Suprapubic skin (tissue), 4 donors: ENCODE data around the gene RFK.

Experiments
- CTCF ChIP-seq, 2 donors: fragments of 200-600 bp in 1 of 2; fragments of 450-650 bp in 1 of 2; sonication (generic) in 1 of 2; IDR thresholded peaks; one replicate each; pipeline ENCODE4 v1.5.1; 2016 to 2019; ENCODE audit warnings: antibody characterized with exemption in 2 of 2, mild to moderate bottlenecking in 1 of 2, moderate library complexity in 1 of 2
- POLR2A ChIP-seq, 2 donors: fragments of 450-650 bp; IDR thresholded peaks; one replicate each; pipeline ENCODE4 v1.6.1; 2017; ENCODE audit warnings: antibody characterized with exemption in 2 of 2, mild to moderate bottlenecking in 2 of 2, moderate library complexity in 2 of 2
- POLR2AphosphoS5 ChIP-seq, 3 donors: sonication (generic); formaldehyde crosslinking; IDR thresholded peaks; one replicate each; pipeline ENCODE4 v1.6.1; 2017; ENCODE audit warnings: antibody characterized with exemption in 3 of 3

- TF ChIP-seq CTCF (IDR thresholded peaks at IDR 0.05) (no peak), POLR2AphosphoS5 (IDR thresholded peaks at IDR 0.05) (no peak), POLR2A (IDR thresholded peaks at IDR 0.05) (no peak)
Observed at GRCh38 chr9:76378367-76379073, 15.7 kb downstream of the RFK start.
